ENCODE data around the gene CDH4.

- TF ChIP-seq CTCF (IDR thresholded peaks at IDR 0.05) (no peak), AFF4 (CRISPR knock-in tag; IDR thresholded peaks at IDR 0.05; ENCODE audit: borderline replicate concordance) (no peak), TEAD4 (CRISPR knock-in tag; IDR thresholded peaks at IDR 0.05) (no peak), USF1 (CRISPR knock-in tag; IDR thresholded peaks at IDR 0.05) (no peak), MAX (CRISPR knock-in tag; IDR thresholded peaks at IDR 0.05) (no peak), MYBL2 (CRISPR knock-in tag; IDR thresholded peaks at IDR 0.05) (no peak), JUN (CRISPR knock-in tag; IDR thresholded peaks at IDR 0.05) (no peak), AR (CRISPR knock-in tag; IDR thresholded peaks at IDR 0.05) (no peak), CREM (CRISPR knock-in tag; IDR thresholded peaks at IDR 0.05) (no peak), ZBTB21 (CRISPR knock-in tag; IDR thresholded peaks at IDR 0.05; ENCODE audit: borderline replicate concordance) (no peak), ZNF263 (CRISPR knock-in tag; IDR thresholded peaks at IDR 0.05; ENCODE audit: low read depth) (no peak), SMAD4 (CRISPR knock-in tag; IDR thresholded peaks at IDR 0.05) (no peak), ELF4 (CRISPR knock-in tag; IDR thresholded peaks at IDR 0.05; ENCODE audit: low read depth) (no peak), NR1H2 (CRISPR knock-in tag; IDR thresholded peaks at IDR 0.05) (no peak)
Observed at GRCh38 chr20:61667056-61667792, 415.2 kb downstream of the CDH4 start.
